GM23338 (cell line): ENCODE data around the gene OS9. TPM values are rescaled to one million over a fixed set of nuclear protein-coding genes. Genes with fewer than 3 reads are reported as not detected.

ENCODE experiments used
- ATAC-seq: fragments of 200-7000 bp; cut with Tn5 transposase; 3 replicates; pipeline ENCODE4 v1.9.1; 2020
- DNase-seq: peaks from one replicate; pipeline ENCODE4 v3.0.0-alpha.2; 2015; ENCODE audit warnings: low spot score
- H2AFZ ChIP-seq: fragments of 200-600 bp; sonication (generic); 2 replicates; pipeline ENCODE4 v1.8.0; 2016; ENCODE audit warnings: antibody characterized with exemption, mild to moderate bottlenecking, moderate library complexity
- H3F3A ChIP-seq: fragments of 200-600 bp; sonication (generic); replicated peaks from 2 replicates; pipeline ENCODE4 v1.8.0; 2017; ENCODE audit warnings: antibody characterized with exemption, mixed run types, low read depth
- H3K27ac ChIP-seq: fragments of 200-600 bp; sonication (generic); 2 replicates; pipeline ENCODE4 v1.6.1; 2016; ENCODE audit warnings: low read depth
- H3K27me3 ChIP-seq: fragments of 200-600 bp; sonication (generic); 2 replicates; pipeline ENCODE4 v1.8.0; 2016; ENCODE audit warnings: mild to moderate bottlenecking, mixed run types, moderate library complexity; ENCODE audit not compliant: insufficient read depth
- H3K36me3 ChIP-seq: fragments of 200-600 bp; sonication (generic); 2 replicates; pipeline ENCODE4 v1.8.0; 2016; ENCODE audit warnings: mild to moderate bottlenecking; ENCODE audit not compliant: insufficient read depth
- H3K4me1 ChIP-seq: fragments of 200-600 bp; sonication (generic); 2 replicates; pipeline ENCODE4 v1.8.0; 2016; ENCODE audit warnings: mild to moderate bottlenecking, moderate library complexity; ENCODE audit not compliant: insufficient read depth
- H3K4me2 ChIP-seq: fragments of 200-600 bp; sonication (generic); 2 replicates; pipeline ENCODE4 v1.7.1; 2017; ENCODE audit warnings: mixed run types
- H3K4me3 ChIP-seq: fragments of 200-600 bp; sonication (generic); 2 replicates; pipeline ENCODE4 v1.6.1; 2016; ENCODE audit warnings: mixed run types
- H3K79me2 ChIP-seq: fragments of 200-600 bp; sonication (generic); replicated peaks from 2 replicates; pipeline ENCODE4 v1.8.0; 2017; ENCODE audit warnings: mild to moderate bottlenecking; ENCODE audit not compliant: insufficient read depth
- H3K9me2 ChIP-seq: fragments of 200-600 bp; sonication (generic); 2 replicates; pipeline ENCODE4 v1.8.0; 2017; ENCODE audit not compliant: insufficient read depth
- H4K20me1 ChIP-seq: fragments of 200-600 bp; sonication (generic); replicated peaks from 2 replicates; pipeline ENCODE4 v1.8.0; 2017; ENCODE audit warnings: mild to moderate bottlenecking; ENCODE audit not compliant: insufficient read depth
- H3K27ac Mint-ChIP-seq: 2 replicates; pipeline ENCODE4 v1.8.0; 2020; ENCODE audit warnings: inconsistent platforms, mild to moderate bottlenecking, moderate library complexity, mixed read lengths
- H3K27me3 Mint-ChIP-seq: 3 replicates; pipeline ENCODE4 v1.8.0; 2022; ENCODE audit warnings: low read depth, mild to moderate bottlenecking, moderate library complexity, mixed read lengths, inconsistent platforms; ENCODE audit not compliant: insufficient read depth, poor library complexity
- H3K36me3 Mint-ChIP-seq: 3 replicates; pipeline ENCODE4 v1.8.0; 2021; ENCODE audit warnings: low read depth, mild to moderate bottlenecking, inconsistent platforms, moderate library complexity, mixed read lengths
- H3K4me1 Mint-ChIP-seq: 3 replicates; pipeline ENCODE4 v1.8.0; 2020; ENCODE audit warnings: mild to moderate bottlenecking, inconsistent platforms, mixed read lengths
- H3K4me3 Mint-ChIP-seq: 3 replicates; pipeline ENCODE4 v1.8.0; 2021; ENCODE audit warnings: moderate library complexity, mild to moderate bottlenecking, inconsistent platforms, mixed read lengths
- H3K9me3 Mint-ChIP-seq: 3 replicates; pipeline ENCODE4 v1.8.0; 2020; ENCODE audit warnings: moderate library complexity, mild to moderate bottlenecking, inconsistent platforms, mixed read lengths
- CREB1 ChIP-seq: fragments of 250-450 bp; sonication (Bioruptor Pico); IDR thresholded peaks from 2 replicates; pipeline ENCODE4 v1.5.0; 2020; ENCODE audit warnings: low read depth, mild to moderate bottlenecking, moderate library complexity
- EZH2 ChIP-seq: fragments of 200-600 bp; sonication (generic); IDR thresholded peaks from one replicate; pipeline ENCODE4 v1.8.0; 2017; ENCODE audit warnings: antibody characterized with exemption, mild to moderate bottlenecking, low read depth; ENCODE audit not compliant: unreplicated experiment
- EZH2phosphoT487 ChIP-seq: fragments of 200-600 bp; sonication (generic); IDR thresholded peaks from one replicate; pipeline ENCODE4 v1.8.1; 2018; ENCODE audit warnings: antibody characterized with exemption; ENCODE audit not compliant: unreplicated experiment
- STAT1 ChIP-seq: IDR thresholded peaks from one replicate; pipeline ENCODE4 v1.6.1; 2016; ENCODE audit warnings: antibody characterized with exemption; ENCODE audit not compliant: unreplicated experiment
- ZNF331 ChIP-seq: fragments of 250-450 bp; sonication (Bioruptor Pico); IDR thresholded peaks from 2 replicates; pipeline ENCODE4 v1.5.0; 2020; ENCODE audit warnings: low read depth, mild to moderate bottlenecking, moderate library complexity
- polyA plus RNA-seq: library from polyadenylated mRNA; unstranded; fragments of >200 nt; fragmentation: Nextera tagmentation; extraction: Ambion mirVana; gene quantifications from 2 replicates; pipeline ENCODE4 v1.2.1, GENCODE V29; 2016
- total RNA-seq: library from RNA; depleted of rRNA; stranded (reverse); fragments of >200 nt; shearing (Covaris generic); gene quantifications from 2 replicates; pipeline ENCODE4 v1.2.3, GENCODE V29; 2014
- TF ChIP-seq, protein P1 (sequence below): IDR thresholded peaks from one replicate; pipeline ENCODE4 v1.6.1; 2018; ENCODE audit warnings: antibody characterized with exemption; ENCODE audit not compliant: unreplicated experiment
- TF ChIP-seq, protein P2 (sequence below): fragments of 250-450 bp; sonication (Bioruptor Pico); IDR thresholded peaks from 2 replicates; pipeline ENCODE4 v1.5.0; 2020; ENCODE audit warnings: mild to moderate bottlenecking, moderate library complexity

Gene OS9
- total and polyA plus RNA-seq, 2 experiments from 2014 or later, result 27.5 to 79.7 TPM

DNA sequence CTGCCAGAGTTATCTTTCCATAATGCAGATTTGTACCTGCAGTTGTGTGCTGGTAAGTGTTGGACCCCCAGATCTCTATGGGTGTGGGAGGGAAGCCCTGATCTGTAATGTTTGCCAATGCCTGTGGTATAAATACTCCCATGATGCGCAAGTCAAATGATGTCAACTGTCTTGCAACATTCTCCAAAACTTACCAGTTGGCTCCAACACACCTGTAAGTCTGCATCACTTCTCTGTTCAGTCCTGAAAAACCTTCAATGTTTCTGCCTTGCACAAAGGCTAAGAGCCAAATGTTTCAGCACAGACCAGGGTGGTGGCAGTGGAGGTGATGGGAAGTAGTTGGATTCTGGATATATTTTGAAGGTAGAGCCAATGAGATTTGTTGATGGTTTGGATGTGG lies 3.1 kb downstream of the OS9 start (continued):
- TF ChIP-seq, protein P1, sequence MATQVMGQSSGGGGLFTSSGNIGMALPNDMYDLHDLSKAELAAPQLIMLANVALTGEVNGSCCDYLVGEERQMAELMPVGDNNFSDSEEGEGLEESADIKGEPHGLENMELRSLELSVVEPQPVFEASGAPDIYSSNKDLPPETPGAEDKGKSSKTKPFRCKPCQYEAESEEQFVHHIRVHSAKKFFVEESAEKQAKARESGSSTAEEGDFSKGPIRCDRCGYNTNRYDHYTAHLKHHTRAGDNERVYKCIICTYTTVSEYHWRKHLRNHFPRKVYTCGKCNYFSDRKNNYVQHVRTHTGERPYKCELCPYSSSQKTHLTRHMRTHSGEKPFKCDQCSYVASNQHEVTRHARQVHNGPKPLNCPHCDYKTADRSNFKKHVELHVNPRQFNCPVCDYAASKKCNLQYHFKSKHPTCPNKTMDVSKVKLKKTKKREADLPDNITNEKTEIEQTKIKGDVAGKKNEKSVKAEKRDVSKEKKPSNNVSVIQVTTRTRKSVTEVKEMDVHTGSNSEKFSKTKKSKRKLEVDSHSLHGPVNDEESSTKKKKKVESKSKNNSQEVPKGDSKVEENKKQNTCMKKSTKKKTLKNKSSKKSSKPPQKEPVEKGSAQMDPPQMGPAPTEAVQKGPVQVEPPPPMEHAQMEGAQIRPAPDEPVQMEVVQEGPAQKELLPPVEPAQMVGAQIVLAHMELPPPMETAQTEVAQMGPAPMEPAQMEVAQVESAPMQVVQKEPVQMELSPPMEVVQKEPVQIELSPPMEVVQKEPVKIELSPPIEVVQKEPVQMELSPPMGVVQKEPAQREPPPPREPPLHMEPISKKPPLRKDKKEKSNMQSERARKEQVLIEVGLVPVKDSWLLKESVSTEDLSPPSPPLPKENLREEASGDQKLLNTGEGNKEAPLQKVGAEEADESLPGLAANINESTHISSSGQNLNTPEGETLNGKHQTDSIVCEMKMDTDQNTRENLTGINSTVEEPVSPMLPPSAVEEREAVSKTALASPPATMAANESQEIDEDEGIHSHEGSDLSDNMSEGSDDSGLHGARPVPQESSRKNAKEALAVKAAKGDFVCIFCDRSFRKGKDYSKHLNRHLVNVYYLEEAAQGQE, result no peak

DNA sequence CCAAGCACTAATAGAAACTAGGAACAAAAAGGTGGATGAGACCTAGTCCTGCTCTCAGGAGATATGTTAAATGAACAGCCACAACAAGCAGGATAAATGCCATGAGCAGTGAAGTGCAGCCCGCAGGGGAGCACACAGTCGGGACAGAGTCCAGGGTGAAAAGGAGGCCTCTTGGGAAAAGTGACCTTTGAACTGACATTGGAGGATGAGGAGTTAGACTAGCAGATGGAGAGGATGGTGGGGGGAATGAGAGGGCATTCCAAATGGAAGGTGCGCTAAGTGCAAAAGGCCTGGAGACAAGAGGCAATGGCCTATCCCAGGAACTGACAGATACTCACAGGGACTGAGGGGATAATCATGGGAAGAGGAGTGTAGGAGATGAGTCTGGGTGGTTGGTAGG lies 4.5 kb downstream of the OS9 start:
- Histone ChIP-seq H3K4me2 (no peak overlapping the region), H4K20me1 (no peaks in the 10 kb centered on the region), H3K27ac (no peak overlapping the region), H3K79me2 (0 out of 2 replicates have a peak, but pooled peaks cover 4% of the 10 kb centered on the region), H3K4me3 (no peak overlapping the region), H2AFZ (no peak overlapping the region), H3K4me1 (peaks cover 4% of the 10 kb centered on the region; the same call in 1 of the 2 replicates), H3K36me3 (peaks cover 3% of the 10 kb centered on the region; the same call in 1 of the 2 replicates), H3K9me2 (no peaks in the 10 kb centered on the region), H3K27me3 (no peaks in the 10 kb centered on the region), H3F3A (no peaks in the 10 kb centered on the region)
- Mint-ChIP-seq H3K36me3 (peaks cover 18% of the 10 kb centered on the region), H3K27ac (no peak overlapping the region), H3K27me3 (peaks cover 4% of the 10 kb centered on the region), H3K4me1 (no peaks in the 10 kb centered on the region), H3K4me3 (no peak overlapping the region), H3K9me3 (no peaks in the 10 kb centered on the region)
- DNase-seq, result no peak
- no peak for TF ChIP-seq STAT1
- no peak for TF ChIP-seq EZH2
- TF ChIP-seq, protein P1, result no peak
- no peak for TF ChIP-seq EZH2phosphoT487
- TF ChIP-seq CREB1 (CRISPR knock-in tag), result no peak
- TF ChIP-seq ZNF331, result no peak
- no peak for ATAC-seq

DNA sequence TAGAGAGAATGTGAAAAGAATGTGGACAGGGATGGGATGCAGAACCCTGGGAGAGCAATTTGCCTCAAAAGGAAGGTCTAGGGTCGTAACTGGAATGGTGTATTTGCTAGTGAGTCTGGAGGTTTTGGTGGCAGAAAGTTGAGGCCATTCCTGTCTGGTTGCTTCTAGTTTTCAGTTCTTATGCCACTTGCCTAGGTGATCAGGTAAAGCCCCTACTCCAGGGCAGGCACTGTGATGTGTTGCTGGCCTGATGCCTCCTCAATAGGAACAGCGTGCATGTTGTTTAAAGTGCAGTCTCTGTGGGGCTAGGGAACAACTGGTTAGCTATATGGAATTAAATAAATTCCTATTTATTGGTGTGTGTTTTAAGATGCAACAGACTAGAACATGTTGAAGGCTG lies 6.4 kb downstream of the OS9 start:
- Mint-ChIP-seq H3K4me1 (no peaks in the 10 kb centered on the region), H3K27ac (no peak overlapping the region), H3K27me3 (peaks cover 4% of the 10 kb centered on the region), H3K4me3 (no peak overlapping the region), H3K36me3 (peaks cover 28% of the 10 kb centered on the region), H3K9me3 (no peaks in the 10 kb centered on the region; the same call in 2 of the 3 replicates)
- Histone ChIP-seq H3K36me3 (peaks cover 3% of the 10 kb centered on the region; the same call in 1 of the 2 replicates), H4K20me1 (no peaks in the 10 kb centered on the region), H3K4me1 (no peaks in the 10 kb centered on the region), H3K4me2 (no peak overlapping the region), H3K27me3 (no peaks in the 10 kb centered on the region), H3K9me2 (no peaks in the 10 kb centered on the region), H3F3A (no peaks in the 10 kb centered on the region), H2AFZ (no peak overlapping the region), H3K4me3 (no peak overlapping the region), H3K27ac (no peak overlapping the region), H3K79me2 (no peaks in the 10 kb centered on the region)
- no peak for ATAC-seq
- DNase-seq, result no peak
- TF ChIP-seq, protein P2, sequence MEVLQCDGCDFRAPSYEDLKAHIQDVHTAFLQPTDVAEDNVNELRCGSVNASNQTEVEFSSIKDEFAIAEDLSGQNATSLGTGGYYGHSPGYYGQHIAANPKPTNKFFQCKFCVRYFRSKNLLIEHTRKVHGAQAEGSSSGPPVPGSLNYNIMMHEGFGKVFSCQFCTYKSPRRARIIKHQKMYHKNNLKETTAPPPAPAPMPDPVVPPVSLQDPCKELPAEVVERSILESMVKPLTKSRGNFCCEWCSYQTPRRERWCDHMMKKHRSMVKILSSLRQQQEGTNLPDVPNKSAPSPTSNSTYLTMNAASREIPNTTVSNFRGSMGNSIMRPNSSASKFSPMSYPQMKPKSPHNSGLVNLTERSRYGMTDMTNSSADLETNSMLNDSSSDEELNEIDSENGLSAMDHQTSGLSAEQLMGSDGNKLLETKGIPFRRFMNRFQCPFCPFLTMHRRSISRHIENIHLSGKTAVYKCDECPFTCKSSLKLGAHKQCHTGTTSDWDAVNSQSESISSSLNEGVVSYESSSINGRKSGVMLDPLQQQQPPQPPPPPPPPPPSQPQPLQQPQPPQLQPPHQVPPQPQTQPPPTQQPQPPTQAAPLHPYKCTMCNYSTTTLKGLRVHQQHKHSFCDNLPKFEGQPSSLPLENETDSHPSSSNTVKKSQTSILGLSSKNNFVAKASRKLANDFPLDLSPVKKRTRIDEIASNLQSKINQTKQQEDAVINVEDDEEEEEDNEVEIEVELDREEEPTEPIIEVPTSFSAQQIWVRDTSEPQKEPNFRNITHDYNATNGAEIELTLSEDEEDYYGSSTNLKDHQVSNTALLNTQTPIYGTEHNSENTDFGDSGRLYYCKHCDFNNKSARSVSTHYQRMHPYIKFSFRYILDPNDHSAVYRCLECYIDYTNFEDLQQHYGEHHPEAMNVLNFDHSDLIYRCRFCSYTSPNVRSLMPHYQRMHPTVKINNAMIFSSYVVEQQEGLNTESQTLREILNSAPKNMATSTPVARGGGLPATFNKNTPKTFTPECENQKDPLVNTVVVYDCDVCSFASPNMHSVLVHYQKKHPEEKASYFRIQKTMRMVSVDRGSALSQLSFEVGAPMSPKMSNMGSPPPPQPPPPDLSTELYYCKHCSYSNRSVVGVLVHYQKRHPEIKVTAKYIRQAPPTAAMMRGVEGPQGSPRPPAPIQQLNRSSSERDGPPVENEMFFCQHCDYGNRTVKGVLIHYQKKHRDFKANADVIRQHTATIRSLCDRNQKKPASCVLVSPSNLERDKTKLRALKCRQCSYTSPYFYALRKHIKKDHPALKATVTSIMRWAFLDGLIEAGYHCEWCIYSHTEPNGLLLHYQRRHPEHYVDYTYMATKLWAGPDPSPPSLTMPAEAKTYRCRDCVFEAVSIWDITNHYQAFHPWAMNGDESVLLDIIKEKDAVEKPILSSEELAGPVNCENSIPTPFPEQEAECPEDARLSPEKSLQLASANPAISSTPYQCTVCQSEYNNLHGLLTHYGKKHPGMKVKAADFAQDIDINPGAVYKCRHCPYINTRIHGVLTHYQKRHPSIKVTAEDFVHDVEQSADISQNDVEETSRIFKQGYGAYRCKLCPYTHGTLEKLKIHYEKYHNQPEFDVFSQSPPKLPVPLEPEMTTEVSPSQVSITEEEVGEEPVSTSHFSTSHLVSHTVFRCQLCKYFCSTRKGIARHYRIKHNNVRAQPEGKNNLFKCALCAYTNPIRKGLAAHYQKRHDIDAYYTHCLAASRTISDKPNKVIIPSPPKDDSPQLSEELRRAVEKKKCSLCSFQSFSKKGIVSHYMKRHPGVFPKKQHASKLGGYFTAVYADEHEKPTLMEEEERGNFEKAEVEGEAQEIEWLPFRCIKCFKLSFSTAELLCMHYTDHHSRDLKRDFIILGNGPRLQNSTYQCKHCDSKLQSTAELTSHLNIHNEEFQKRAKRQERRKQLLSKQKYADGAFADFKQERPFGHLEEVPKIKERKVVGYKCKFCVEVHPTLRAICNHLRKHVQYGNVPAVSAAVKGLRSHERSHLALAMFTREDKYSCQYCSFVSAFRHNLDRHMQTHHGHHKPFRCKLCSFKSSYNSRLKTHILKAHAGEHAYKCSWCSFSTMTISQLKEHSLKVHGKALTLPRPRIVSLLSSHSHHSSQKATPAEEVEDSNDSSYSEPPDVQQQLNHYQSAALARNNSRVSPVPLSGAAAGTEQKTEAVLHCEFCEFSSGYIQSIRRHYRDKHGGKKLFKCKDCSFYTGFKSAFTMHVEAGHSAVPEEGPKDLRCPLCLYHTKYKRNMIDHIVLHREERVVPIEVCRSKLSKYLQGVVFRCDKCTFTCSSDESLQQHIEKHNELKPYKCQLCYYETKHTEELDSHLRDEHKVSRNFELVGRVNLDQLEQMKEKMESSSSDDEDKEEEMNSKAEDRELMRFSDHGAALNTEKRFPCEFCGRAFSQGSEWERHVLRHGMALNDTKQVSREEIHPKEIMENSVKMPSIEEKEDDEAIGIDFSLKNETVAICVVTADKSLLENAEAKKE (CRISPR knock-in tag), result no peak
- TF ChIP-seq STAT1, result no peak
